ENCODE measurements around the gene LHFPL3.

LHFPL3 gene

DNA sequence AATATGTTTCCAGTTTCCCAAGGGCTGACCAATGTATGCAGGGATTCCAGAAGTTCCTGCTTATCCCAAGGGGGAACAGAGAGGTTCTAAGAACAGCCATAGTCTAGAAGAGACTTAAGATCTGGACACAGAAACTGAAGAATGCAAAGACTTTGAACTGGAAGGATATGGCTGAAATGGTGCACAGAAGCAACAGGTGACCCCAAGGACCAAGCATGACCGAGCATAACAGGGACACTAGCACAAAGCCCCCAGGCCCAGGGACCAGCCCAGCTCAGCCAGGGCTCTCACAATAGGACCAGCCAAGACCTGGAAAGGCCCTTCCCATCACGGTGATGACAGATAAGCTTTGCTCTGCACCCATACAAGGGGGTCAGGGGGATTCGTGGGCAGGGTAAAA, 472.6 kb downstream of the LHFPL3 start:
- DNase-seq (ENCODE audit: low spot score), result no peak

DNA sequence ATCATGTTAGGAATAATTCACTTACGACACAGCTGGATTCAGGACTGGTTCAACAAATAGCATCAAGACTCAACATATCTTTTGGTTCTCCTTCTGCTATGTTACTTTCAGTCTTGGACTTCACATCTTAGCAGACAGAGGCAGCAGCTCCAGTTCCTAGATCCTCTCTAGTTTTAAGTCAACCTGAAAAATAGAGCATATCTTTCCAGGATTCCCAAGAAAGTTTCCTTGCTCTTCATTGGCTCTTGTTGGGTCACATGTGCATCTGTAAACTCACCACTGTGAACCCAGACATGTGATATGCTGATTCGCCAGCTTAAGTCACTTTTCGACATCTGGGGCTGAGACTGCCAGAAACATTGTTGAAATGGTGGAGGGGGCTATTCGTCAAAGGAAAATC, 475.5 kb downstream of the LHFPL3 start:
- DNase-seq (ENCODE audit: low spot score), result no peak

DNA sequence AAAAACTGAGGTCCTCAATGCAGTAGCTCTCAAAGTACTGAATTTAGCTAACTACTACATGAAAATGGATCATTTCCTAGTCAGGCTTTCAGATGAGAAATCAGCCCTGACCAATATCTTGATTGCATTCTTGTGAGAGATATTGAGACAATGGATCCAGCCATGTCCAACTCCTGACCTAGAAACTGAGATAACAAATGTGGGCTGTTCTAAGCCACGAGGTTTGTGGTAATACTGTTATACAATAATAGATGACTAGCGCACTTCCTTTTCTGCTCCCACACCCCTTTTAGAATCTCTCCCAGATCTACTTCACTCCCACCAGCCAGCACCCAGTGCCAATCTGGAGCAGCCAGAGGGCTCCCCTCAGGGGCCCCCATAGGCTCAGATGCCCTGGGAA, 476.3 kb downstream of the LHFPL3 start:
- no peak for DNase-seq (ENCODE audit: low spot score)

DNA sequence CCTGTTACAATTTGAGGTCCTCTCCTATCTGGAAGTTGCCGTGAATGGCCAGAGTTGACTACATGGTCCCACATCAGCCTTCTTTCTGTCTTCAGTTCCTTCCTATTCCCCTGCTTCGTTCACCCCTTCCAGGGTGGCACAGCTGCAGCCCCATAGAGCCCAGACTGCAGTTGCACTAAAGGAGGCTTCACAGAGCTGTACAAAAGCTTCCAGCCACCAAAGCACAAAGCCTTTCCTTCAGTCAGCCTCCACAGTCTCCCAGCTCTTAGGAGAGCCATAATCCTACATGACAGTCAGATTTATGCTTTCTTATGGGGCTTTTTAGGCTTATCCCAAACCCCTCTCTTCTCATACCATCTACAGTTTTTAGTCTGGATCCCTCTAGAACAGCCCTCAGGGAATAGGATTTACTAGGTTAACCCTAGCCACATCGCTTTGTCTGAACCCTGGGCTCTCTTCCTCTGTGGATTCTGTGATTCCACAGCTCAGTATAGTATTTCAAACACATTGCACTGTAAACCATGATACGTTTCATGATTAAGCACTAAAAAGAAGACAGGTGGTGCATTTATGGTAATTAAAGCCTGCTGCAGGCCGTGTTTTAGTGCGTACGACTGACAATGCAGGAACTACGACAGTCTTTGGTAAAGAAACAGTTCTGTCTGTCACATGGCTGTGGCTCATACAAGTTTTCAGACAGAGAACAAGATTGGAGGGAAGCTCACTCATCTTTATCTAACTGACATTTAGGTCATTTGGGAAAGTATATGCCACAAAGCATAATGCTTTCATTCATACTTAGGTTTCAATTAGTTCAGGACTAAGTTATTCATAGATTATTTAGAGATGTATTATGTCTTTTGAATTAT, 477.3 kb downstream of the LHFPL3 start:
- no peak for DNase-seq (ENCODE audit: low spot score)

DNA sequence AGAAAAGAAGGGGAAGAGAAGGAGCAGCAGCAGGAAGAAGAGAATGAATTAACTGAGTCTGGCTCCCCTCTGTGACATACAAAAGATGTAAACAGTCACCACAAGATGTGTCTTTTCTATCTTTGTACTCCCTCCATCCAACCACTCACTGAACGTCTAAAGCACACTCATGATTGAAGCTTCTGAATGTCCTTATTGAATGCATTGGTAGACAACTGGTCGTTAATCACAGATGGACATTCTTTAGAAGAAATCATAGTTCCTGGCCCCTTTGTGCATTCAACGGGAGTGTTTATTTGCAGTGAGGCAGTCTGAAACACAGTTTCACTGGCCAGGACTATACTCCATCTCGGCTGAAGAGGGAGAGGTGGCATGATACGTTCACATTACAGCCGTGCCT, 479.3 kb downstream of the LHFPL3 start:
- DNase-seq (ENCODE audit: low spot score), result no peak

DNA sequence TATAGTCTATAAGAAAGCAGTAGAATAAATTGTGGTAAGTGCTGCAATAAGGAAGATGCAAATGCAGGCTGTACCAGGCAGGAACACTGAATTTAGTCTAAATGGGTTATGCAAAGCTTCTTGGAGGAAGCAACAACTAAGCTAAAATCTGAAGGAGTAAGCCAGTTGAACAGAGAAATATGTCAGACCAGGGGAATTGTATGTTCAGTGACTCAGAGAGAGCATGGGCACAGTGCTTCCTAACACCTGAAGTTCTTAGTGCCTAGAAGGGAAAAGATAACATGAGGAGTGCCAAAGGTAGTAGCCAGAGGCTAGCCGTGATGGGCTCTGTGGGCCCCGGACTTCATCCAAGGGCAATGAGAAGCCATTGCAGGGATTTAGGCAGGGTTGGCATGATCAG, 481.5 kb downstream of the LHFPL3 start:
- no peak for DNase-seq (ENCODE audit: low spot score)

DNA sequence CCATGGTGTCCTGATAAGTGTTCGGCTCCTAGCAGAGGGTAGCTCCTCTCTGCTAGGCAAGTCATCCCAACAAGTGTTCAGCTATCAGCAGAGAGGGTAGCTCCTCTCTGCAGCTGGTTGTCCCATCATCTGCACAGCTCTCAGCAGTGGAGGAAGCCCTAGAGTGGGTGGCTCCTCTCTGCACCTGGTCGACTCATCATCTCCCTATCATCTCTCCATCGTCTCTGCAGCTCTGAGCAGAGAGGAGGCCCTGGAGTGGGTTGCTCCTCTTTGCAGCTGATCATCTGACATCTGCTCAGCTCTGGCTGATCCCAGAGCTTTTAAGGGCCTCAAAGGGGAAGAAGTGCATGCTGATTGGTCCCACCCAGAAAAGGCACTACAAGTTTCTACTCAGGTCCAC, 485.7 kb downstream of the LHFPL3 start:
- no peak for DNase-seq (ENCODE audit: low spot score)

DNA sequence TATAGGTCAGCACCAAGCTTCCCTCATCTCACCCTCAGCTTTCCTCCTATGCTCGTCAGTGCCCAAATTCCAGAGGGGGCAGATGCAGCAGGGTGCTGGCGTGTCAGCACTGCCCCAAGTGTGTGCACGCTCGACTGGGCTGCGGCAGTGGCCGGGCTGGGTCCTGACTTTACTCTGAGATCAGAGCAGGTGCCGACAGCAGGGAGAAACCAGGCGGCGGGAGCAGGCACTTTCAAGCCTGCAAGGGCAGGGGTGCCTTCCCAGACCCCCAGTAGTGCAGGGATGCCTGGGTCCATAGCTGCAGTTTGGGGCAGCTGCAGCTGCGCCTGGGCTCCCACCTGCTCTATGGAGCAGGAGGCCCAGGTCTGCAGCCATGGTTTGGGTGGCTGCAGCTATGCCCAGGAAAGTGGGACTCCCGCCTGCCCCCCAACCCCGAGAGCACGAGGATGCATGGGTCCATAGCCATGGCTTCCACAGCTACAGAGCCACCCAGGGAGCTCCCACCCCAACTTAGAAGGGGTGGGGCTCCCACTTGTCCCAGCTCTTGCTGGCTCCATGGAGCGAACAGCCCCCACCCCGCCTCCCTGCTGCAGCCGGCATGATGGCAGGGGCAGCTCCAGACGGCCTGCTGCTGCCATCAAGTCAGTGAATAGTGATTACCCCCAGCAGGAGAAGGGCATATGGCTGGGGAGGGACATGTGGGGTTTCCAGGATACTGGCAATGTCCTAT, 486.4 kb downstream of the LHFPL3 start:
- DNase-seq (ENCODE audit: low spot score), result no peak

DNA sequence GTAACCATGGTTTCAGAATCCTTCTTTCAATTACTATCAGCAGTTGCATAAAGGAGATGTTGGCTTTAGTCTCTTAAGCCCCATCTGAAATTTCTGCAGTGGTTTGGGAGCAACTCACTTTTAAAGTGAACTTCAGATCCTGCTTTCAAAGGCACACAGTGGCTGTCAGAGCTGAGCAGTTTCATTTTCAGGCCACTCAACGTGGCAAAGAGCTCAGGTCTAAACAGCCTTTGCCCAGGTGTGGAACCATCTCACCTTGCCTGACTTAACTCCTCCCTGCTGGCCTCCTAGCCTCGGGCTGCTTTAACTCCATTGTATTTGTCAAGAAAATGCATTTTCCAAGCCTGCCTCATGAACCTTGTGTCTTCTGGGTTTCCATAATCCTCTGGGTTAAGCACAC, 488.1 kb downstream of the LHFPL3 start:
- DNase-seq (ENCODE audit: low spot score), result no peak

DNA sequence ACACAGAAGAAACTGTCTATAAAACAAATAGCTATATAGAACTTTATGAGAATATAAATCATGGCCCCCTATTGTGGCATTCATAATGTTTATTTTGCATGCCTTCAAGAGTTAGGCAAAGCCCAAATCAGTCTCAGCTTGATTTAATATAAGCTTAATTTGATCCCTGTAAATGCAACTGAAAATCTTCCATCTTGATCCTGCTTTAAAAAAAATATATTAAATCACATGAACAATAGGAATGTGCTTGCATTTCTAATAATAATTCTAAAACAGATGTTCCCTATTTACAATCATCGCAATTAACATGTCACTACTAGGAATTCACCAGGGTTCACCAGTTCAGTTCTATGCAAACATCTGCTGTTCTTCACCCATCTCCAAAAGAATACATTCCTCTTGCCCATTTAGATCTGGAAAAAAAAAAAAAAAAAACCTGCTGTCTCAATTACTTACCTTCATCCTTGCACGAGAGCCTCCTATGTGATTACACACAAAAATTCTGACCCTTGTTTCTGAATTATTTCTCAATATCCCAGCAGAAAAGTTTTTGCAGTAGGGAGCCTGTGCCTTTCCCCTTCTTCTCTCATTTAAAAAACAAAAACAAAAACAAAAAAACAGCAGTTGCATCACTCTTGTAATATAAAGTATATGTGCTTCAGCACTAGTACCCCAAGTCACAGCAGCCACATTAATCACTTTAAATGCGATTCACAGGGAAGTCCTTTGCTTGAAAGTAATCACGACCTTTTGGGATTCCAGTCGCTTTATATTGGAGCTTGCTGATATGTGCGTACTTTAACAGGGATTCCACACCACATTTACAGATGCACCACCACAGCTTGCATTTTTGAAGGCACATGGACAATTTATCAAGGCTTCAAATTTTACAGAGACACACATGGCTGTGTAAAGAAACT, 490.8 kb downstream of the LHFPL3 start:
- DNase-seq (ENCODE audit: low spot score), result no peak

DNA sequence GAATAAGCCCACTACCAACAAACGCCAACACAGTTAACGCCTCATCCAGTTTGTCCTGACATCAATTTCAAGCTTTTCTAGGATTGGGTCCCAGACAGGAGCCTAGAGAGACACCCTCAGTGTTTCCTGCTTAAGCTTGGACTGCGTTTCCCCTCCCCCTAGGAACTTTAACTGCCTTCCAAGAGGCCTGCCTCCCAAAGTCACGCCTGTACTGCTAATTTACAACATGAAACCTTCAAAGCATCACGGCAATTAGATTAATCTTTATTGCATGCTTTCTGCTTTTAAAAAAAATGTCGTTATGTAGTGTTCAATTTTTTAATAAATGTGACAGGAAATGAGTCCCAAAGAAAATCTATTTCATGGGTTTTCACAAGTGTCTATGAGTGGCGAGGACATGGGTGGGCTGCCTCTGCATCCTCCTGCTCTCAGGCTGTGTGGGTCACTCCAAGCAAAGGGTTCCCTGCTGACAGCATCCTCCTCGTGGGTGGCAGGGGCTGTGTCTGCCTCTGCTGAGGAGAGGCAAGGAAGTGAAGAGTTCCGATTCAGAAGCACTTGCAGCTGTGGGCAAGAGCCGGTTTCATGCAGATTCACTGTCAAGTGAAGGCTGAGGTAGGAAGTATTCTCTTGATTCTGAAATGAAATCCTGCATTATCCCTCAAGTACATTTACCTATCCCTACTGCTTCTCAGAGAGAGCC, 492.6 kb downstream of the LHFPL3 start:
- no peak for DNase-seq (ENCODE audit: low spot score)

DNA sequence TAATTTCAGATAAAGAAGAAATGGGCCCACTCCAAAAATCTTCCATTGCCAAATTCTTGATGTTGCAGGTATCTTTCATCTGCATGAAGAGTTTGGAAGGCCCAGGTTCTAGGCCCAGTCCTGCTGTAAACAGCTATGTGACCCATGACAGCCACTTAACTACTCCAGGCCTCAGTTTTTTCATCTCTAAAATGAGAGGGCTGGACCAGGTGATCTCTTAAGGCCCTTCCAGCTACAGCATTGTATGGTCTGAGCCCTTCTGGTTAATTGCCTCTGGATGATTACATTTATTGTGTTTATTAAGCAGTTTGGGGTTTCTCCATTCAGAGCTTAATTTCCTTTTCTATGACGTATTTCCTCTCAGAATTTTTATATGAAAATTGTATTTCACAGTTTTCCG, 494.8 kb downstream of the LHFPL3 start:
- no peak for DNase-seq (ENCODE audit: low spot score)

DNA sequence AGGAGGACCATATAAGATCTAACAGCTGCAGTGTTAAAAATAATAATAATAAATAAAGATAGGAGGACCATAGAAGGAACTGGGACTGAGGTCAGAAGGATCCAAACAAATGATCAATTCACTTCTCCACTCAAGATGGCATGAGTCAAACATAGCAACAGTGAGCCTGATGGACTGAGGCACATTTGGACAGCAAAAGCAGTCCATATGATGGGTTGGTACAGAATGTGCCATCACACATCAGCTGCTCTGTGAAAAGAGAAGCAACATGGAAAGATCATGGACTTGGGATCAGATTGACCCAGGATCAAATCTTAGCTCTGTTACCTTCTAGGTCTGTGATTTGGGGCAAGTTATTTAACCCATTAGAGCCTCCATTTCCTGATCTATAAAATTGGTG, 496.7 kb downstream of the LHFPL3 start:
- no peak for DNase-seq (ENCODE audit: low spot score)

DNA sequence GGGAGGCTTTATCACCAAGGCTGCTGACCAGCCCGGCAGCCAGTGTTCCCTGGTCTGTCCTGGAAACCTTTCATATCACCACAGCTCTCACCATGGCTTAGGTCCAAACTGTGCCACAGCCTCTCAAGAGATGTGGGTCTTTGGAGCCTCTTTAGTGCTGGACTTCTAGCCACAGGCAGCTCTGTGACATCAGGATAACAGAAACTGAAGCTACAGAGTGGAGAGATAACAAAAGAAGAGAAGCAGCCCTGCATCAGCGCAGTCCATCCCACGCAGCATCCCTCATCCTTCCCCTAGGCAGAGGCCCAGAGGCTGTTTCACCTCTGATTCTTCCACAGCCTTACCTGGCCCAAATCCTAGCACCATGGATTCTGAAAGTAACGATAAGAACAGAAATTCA, 497.7 kb downstream of the LHFPL3 start:
- no peak for DNase-seq (ENCODE audit: low spot score)

DNA sequence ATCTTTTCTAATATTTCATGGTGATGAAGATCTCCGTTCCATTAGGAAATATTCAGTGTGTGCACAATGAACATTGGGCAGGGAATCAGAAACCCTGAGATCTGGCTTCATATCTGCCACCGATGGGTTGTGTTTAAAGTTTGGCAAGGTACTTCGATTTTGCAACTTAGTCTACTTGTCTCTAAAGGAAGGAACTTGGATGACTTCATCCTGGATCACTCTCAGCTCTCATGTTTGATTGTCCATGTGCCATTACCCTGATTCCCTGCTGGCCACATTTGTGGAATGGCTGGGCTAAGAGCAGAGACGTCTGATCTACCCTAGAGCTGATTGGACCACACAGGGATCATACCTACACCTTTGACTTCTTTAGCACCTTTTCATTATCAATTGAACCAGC, 508.6 kb downstream of the LHFPL3 start:
- no peak for DNase-seq (ENCODE audit: low spot score)

DNA sequence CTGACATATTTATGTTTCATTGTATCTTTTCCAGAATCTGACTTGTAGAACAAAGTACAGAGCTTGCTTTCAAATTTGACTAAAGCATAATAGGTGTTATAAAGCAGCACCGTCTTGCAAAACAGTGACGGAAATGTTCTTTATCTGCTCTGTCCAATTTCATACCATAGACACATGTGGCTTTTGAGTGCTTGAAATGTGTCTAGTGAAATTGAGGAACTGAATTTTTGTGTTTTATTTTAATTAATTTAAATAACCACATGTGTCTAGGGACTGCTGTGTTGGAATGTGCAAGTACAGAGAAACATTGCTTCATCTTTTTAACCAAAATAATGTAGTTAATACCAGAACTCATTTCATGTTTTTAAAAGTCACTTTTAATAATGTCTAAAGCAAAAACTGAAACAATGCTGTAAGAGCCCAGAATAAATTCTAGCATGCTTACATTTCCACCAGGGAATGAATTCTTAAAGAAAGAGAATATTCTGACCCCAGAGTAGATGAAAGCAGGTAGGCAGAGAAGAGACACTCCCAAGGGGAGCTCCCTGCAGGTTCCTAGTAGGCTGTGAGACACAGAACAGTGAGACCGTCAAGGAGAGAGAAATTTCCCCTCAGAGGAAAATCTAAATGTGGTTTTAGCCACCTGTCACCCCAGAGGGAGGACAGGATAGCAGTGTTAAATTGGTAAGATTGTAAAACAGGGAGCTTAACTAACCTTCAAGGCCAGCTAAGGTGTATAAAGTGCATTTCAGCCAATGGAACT, 510.3 kb downstream of the LHFPL3 start:
- no peak for DNase-seq (ENCODE audit: low spot score)

DNA sequence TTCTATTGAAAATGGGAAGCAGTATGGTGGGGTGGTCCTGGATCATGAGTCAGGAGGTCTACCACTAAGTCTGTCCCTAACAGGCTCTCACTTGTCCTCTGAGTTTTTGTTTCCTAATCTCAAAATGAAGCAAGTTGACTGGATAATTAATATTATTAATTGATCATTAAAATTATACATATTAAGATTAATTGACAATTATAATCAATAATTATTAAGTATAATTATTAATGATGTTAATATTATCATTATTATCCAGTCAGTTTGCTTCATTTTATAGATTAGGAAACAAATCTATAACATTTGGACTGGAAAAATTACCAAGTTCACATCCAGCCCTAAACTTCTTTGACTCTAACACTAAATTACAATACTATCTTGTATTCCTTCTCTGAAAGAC, 511.4 kb downstream of the LHFPL3 start:
- no peak for DNase-seq (ENCODE audit: low spot score)

DNA sequence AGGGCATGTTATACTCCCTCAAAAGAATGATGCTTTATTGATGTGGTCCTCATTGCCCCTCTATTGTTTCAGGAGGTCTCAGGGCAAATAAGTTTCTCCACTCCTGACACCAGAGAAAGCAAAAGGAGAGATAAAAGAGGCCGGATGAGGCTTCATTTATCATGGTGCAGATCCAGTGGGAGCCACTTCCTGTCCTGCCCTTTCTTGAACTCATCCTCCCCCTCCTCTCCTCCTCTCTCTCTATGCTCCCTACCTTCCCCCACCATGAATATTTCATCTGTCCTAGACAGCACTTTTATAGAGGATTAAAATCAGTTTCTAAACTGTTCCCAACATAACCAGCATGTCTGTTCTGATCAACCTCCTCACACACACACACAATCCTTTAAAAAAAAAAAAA, 513.4 kb downstream of the LHFPL3 start:
- DNase-seq (ENCODE audit: low spot score), result no peak

DNA sequence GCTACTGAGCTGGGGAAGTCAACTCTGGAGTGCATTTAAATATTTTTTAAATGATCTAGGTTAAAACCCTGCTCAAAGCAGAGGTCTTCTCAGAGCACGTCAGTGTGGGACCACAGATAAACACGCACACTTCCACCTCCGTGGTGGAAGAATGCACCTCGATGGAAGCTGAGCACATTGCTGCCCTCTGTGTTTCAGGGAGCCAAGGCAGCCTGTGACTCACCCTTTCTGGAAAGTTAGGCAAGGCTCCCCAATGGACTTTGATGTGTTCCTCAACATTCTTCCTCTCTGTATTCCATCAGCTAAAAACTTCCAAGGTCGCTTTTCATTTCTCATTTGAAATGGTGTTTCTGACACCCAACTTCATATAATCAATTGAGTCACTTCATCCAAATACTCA, 514.8 kb downstream of the LHFPL3 start:
- DNase-seq (ENCODE audit: low spot score), result no peak

DNA sequence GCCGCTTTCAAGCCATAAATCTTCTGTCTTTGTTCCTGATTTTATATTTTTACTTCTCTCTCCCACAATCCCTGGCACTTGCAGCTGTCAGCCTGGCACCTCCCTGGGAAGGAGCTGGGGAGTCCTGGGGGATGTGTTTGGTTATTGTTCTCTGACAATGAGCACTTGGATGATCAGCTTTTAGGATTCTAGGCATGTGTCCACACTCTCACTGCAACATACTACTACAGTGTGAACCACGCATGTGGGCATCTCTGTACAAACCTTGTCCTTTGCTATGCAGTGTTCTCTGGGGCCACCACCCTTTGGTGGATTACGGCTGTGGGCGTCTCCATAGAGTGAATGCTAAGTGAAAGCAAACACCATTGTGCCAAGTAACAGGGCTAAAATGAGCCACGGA, 517.2 kb downstream of the LHFPL3 start:
- DNase-seq (ENCODE audit: low spot score), result no peak

DNA sequence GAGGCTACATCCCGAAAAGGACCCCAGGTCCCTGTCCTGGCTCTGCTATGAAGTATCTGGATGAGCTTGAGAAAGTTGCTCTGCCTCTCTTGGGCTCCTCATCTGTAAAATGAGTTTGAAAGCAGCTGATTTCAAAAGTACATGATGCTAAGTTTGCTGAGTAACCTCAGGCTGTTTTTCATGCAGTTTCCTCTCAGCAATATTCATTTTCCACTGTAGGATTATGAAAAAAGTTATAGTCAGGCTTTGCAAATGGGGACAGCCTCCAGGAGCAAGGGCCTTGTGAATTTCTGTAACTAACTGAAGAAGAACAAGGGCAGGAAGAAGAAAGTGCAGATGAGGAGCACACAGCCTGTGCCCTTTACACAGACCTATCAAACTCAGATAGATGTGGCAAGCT, 518.3 kb downstream of the LHFPL3 start:
- DNase-seq (ENCODE audit: low spot score), result no peak

Measured in AG08396 (cell line).